ENCODE data around the gene GPR132. TPM values are rescaled to one million over a fixed set of nuclear protein-coding genes. Genes with fewer than 3 reads are reported as not detected.

Gene GPR132
- total and polyA plus RNA-seq, 8 donors, result under 0.01 to 11.1 (median 1.3) TPM

DNA sequence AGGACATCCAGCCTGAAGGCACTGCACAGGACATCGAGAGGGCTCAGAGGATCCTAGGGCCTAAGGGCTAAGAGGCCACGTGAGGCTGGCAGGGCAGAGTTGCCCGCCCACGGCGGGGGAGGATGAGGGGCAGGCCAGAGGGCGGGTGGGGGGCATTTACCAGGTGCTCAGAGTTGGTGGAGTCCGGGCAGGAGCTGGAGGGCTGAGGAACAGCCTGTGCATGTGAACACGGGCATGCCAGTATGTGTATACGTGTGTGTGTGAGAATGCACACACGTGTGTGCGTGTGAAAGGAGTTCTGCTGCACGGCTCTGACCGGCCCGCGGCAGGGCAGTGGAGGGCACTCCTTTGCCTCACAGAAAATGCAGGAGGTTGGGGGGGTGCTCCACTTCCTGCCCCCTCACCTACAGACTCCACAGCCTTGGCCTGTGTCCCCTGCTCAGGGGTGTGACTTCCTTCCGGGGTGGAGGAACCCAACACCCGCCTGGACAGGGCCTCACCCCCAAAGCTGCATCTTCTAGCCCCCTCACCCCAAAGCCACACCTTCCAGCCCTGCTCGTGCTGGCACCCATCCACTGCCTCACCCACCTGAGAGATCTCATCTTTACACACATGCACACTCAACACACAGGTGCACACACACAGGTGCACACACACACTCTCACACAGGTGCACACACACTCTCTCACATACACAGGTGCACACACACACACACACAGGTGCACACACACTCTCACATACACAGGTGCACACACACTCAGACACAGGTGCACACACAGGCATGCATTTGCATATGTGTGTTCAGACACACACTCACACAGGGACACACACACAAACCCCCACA, 11.8 kb upstream of the GPR132 start:
- 52 to 66% (median 57%) methylated on average over 17 to 18 of the region's 18 CpGs for WGBS, 5 donors

DNA sequence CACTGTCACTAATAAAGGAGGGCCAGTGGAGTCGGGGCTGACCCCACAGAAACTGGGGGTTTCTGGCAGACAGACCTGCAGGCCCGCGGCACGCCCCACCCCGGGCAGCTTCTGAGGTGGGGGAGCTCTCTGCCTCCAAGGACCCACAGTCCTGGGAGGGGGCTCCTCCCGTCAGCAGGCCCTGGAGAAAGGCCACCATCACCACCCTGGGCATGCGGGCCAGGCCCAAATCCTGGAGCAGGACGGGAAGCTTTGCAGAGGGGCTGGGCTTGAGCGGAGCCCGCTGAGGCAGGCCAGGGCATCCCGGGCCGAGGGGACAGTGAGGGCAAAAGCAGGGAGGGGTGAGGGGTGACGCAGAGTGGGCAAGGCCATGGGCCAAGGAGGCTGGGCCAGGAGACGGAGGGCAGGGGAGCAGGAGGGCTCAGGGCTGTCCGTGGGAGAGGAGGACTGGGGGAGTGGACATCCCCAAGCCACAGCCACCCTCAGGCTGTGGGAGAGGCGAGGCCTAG, 11.1 kb upstream of the GPR132 start:
- no peak for TF ChIP-seq CTCF (IDR thresholded peaks at IDR 0.05)
- TF ChIP-seq POLR2A (IDR thresholded peaks at IDR 0.05), result no peak
- TF ChIP-seq EP300 (IDR thresholded peaks at IDR 0.05), result no peak
- TF ChIP-seq POLR2AphosphoS5 (IDR thresholded peaks at IDR 0.05), result no peak

More for the DNA sequence above, 11.8 kb upstream of the GPR132 start:
- peak in 1 of 2 donors; percentile 37 for DNase-seq
- no peaks in the 10 kb centered on the region for H3K36me3 ChIP-seq
- no peak overlapping the region for H3K4me3 ChIP-seq
- TF ChIP-seq POLR2AphosphoS5 (IDR thresholded peaks at IDR 0.05) (no peak), POLR2A (IDR thresholded peaks at IDR 0.05) (no peak), CTCF (IDR thresholded peaks at IDR 0.05) (no peak), EP300 (IDR thresholded peaks at IDR 0.05) (no peak)
- intact Hi-C loops (cut with DNase I; ENCODE audit: low total_unique reads), result no loop called here
- H3K9me3 ChIP-seq, result no peaks in the 10 kb centered on the region
- H3K27ac ChIP-seq, result no peak overlapping the region
- H3K27me3 ChIP-seq, result peaks cover 0 to 57% (median 35%) of the 10 kb centered on the region in 3 donors
- peaks cover 0 to 26% (median 13%) of the 10 kb centered on the region in 4 donors for H3K4me1 ChIP-seq

DNA sequence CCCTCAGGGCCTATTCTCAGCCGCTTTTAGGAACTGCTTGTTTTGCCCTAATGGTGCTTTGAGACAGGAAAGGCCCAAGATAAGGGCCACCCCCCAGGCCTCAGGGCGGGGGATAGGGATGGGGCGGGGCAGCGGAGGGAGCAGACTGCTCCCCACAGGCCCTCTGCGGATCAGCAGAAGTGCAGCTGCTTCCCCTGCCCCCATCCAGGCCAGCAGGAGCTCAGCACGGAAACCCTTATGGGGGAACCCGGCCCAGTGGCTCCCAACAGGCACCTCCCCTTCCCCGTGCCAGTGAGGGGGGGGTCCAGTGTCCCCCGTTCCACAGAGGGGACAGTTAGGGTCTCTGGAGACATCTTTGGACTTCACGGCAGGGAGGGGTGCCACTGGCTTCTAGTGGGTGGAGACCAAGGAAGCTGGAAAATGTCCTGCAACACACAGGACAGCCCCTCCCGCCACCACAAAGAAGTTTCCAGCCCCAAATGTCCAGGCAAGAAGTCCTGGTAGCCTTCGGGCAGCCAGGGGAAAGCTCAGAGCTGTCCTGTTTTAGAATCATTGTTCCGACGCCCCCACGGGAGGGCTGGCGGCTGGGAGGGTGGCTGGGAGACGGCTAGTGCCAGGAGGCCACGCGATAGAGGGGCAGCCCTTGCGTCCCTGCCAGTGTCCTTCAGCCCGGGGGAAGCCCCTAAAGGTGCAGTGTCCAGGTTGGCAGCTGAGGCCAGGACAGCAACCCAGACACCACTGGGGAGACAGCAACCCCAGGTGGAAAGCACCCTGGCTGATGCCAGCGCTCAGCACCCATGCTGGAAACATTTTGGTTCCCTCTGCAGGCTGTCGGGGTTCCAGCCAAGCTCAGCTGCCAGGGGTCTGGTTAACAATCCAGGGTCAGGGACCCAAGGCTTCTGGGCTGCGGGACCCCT, 10.4 kb upstream of the GPR132 start:
- intact Hi-C loops (cut with DNase I; ENCODE audit: low total_unique reads), result no loop called here
- H3K4me1 ChIP-seq, result peaks cover 0 to 29% (median 13%) of the 10 kb centered on the region in 4 donors
- H3K4me3 ChIP-seq, result no peak overlapping the region
- H3K36me3 ChIP-seq, result no peaks in the 10 kb centered on the region
- H3K27ac ChIP-seq, result no peak overlapping the region
- 30 to 43% (median 32%) methylated on average over 14 to 24 of the region's 24 CpGs; no CpG with 5 or more reads in 1 of the 5 donors for WGBS, 5 donors
- TF ChIP-seq EP300 (IDR thresholded peaks at IDR 0.05) (no peak), CTCF (IDR thresholded peaks at IDR 0.05) (no peak), POLR2A (IDR thresholded peaks at IDR 0.05) (no peak), POLR2AphosphoS5 (IDR thresholded peaks at IDR 0.05) (no peak)
- peaks cover 0 to 70% (median 35%) of the 10 kb centered on the region in 3 donors for H3K27me3 ChIP-seq
- no peaks in the 10 kb centered on the region for H3K9me3 ChIP-seq
- peak in 1 of 2 donors; percentile 86 for DNase-seq

More for the DNA sequence above, 11.1 kb upstream of the GPR132 start:
- no peak overlapping the region for H3K4me3 ChIP-seq
- H3K9me3 ChIP-seq, result no peaks in the 10 kb centered on the region
- H3K4me1 ChIP-seq, result peaks cover 0 to 26% (median 13%) of the 10 kb centered on the region in 4 donors
- intact Hi-C loops (cut with DNase I; ENCODE audit: low total_unique reads), result no loop called here
- WGBS, 5 donors, result 73 to 89% (median 87%) methylated on average over 10 to 16 of the region's 16 CpGs
- peaks cover 0 to 64% (median 35%) of the 10 kb centered on the region in 3 donors for H3K27me3 ChIP-seq
- DNase-seq, result peak in 1 of 2 donors; percentile 9
- no peaks in the 10 kb centered on the region for H3K36me3 ChIP-seq
- no peak overlapping the region for H3K27ac ChIP-seq

DNA sequence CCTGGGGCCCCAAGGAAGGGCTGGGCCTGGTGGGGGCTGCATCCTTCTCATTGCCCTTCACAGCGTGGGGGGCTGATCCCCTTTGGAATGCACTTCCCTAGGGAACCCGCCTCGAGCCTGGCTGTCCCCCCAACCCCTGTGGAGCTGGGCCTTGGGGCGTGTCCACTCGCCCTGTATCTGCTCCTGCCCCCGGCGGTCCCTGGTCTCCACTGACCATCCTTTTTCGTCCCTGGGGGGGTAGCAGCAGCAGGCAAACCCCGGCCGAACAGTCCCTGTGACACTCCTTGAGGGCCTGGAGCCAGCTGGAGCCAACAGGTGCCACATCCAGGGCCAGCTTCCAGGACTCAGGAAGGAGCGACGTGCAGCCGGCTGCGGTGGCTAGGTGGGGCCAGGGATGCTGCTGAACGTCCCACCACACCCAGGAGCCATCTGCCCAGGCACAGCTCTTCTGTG, 9.4 kb upstream of the GPR132 start:
- 35 to 55% (median 43%) methylated on average over 10 to 15 of the region's 15 CpGs for WGBS, 5 donors
- no peaks in the 10 kb centered on the region for H3K36me3 ChIP-seq
- DNase-seq, result peak in 1 of 2 donors; percentile 39
- no peak overlapping the region for H3K27ac ChIP-seq
- no peaks in the 10 kb centered on the region for H3K9me3 ChIP-seq
- TF ChIP-seq POLR2A (IDR thresholded peaks at IDR 0.05), result no peak
- no peak for TF ChIP-seq CTCF (IDR thresholded peaks at IDR 0.05)
- TF ChIP-seq EP300 (IDR thresholded peaks at IDR 0.05), result no peak
- no peak for TF ChIP-seq POLR2AphosphoS5 (IDR thresholded peaks at IDR 0.05)
- no peak overlapping the region for H3K4me3 ChIP-seq
- H3K27me3 ChIP-seq, result peaks cover 0 to 80% (median 35%) of the 10 kb centered on the region in 3 donors
- intact Hi-C loops (cut with DNase I; ENCODE audit: low total_unique reads), result no loop called here
- H3K4me1 ChIP-seq, result peaks cover 0 to 39% (median 13%) of the 10 kb centered on the region in 4 donors

Measured in stomach (tissue), 9 donors.